Measurements from ENCODE around the gene GBP4. TPM values are rescaled to one million over a fixed set of nuclear protein-coding genes. Genes with fewer than 3 reads are reported as not detected.

Gene GBP4
- total and polyA plus RNA-seq, 2 experiments from 2014 or later: 0.03 TPM; not detected in 1

DNA sequence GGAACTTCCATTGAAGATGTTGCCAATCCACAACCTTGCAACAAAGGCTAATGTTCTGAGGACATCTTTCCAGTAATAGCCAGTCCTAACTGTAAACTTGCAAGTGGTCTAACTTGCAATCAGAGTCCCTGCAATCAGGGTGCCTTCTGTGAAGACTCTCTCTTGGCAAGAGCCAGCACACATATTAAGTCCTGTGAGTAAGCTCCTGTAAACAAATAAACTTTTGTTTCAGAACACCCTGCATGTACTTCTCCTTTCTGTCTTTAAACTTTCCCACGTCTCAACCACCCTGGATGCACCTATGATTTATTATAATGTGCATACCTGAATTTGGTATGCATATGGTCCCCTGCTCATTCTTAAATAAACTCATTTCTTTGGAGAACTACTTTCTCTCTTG lies 32.0 kb downstream of the GBP4 start:
- Histone ChIP-seq H4K20me1 (replicated peaks; ENCODE audit: insufficient read depth) (no peaks in the 10 kb centered on the region), H3F3A (replicated peaks; ENCODE audit: low read depth) (no peaks in the 10 kb centered on the region), H3K9me2 (ENCODE audit: insufficient read depth) (0 out of 2 replicates have a peak, but pooled peaks cover 4% of the 10 kb centered on the region), H3K79me2 (replicated peaks; ENCODE audit: insufficient read depth) (no peaks in the 10 kb centered on the region), H3K27ac (ENCODE audit: low read depth) (no peak overlapping the region), H3K36me3 (ENCODE audit: insufficient read depth) (no peaks in the 10 kb centered on the region), H2AFZ (no peak overlapping the region), H3K4me1 (ENCODE audit: insufficient read depth) (no peaks in the 10 kb centered on the region), H3K4me3 (no peak overlapping the region), H3K4me2 (no peak overlapping the region), H3K27me3 (ENCODE audit: insufficient read depth) (no peaks in the 10 kb centered on the region)
- DNase-seq (ENCODE audit: low spot score) (no peak), ATAC-seq (no peak)
- Mint-ChIP-seq H3K4me1 (no peaks in the 10 kb centered on the region), H3K4me3 (no peak overlapping the region), H3K9me3 (no peaks in the 10 kb centered on the region), H3K27me3 (ENCODE audit: insufficient read depth, low read depth, poor library complexity) (no peaks in the 10 kb centered on the region), H3K36me3 (ENCODE audit: low read depth) (no peaks in the 10 kb centered on the region), H3K27ac (no peak overlapping the region)
- no peak for TF ChIP-seq POLR2AphosphoS5 (IDR thresholded peaks at IDR 0.05; ENCODE audit: low read depth)
- TF ChIP-seq ETS1 (IDR thresholded peaks at IDR 0.05): no peak
- TF ChIP-seq, protein P1, sequence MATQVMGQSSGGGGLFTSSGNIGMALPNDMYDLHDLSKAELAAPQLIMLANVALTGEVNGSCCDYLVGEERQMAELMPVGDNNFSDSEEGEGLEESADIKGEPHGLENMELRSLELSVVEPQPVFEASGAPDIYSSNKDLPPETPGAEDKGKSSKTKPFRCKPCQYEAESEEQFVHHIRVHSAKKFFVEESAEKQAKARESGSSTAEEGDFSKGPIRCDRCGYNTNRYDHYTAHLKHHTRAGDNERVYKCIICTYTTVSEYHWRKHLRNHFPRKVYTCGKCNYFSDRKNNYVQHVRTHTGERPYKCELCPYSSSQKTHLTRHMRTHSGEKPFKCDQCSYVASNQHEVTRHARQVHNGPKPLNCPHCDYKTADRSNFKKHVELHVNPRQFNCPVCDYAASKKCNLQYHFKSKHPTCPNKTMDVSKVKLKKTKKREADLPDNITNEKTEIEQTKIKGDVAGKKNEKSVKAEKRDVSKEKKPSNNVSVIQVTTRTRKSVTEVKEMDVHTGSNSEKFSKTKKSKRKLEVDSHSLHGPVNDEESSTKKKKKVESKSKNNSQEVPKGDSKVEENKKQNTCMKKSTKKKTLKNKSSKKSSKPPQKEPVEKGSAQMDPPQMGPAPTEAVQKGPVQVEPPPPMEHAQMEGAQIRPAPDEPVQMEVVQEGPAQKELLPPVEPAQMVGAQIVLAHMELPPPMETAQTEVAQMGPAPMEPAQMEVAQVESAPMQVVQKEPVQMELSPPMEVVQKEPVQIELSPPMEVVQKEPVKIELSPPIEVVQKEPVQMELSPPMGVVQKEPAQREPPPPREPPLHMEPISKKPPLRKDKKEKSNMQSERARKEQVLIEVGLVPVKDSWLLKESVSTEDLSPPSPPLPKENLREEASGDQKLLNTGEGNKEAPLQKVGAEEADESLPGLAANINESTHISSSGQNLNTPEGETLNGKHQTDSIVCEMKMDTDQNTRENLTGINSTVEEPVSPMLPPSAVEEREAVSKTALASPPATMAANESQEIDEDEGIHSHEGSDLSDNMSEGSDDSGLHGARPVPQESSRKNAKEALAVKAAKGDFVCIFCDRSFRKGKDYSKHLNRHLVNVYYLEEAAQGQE (IDR thresholded peaks at IDR 0.05; ENCODE audit: unreplicated experiment): no peak
- no peak for TF ChIP-seq CREB1 (CRISPR knock-in tag; IDR thresholded peaks at IDR 0.05; ENCODE audit: low read depth)
- TF ChIP-seq NANOG (IDR thresholded peaks at IDR 0.05; ENCODE audit: borderline replicate concordance): no peak
- TF ChIP-seq, protein P2, sequence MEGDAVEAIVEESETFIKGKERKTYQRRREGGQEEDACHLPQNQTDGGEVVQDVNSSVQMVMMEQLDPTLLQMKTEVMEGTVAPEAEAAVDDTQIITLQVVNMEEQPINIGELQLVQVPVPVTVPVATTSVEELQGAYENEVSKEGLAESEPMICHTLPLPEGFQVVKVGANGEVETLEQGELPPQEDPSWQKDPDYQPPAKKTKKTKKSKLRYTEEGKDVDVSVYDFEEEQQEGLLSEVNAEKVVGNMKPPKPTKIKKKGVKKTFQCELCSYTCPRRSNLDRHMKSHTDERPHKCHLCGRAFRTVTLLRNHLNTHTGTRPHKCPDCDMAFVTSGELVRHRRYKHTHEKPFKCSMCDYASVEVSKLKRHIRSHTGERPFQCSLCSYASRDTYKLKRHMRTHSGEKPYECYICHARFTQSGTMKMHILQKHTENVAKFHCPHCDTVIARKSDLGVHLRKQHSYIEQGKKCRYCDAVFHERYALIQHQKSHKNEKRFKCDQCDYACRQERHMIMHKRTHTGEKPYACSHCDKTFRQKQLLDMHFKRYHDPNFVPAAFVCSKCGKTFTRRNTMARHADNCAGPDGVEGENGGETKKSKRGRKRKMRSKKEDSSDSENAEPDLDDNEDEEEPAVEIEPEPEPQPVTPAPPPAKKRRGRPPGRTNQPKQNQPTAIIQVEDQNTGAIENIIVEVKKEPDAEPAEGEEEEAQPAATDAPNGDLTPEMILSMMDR (conservative IDR thresholded peaks at IDR 0.05; ENCODE audit: low read depth in 2 of 2): no peak
- no peak for TF ChIP-seq STAT1 (IDR thresholded peaks at IDR 0.05; ENCODE audit: unreplicated experiment)
- TF ChIP-seq, protein P3, sequence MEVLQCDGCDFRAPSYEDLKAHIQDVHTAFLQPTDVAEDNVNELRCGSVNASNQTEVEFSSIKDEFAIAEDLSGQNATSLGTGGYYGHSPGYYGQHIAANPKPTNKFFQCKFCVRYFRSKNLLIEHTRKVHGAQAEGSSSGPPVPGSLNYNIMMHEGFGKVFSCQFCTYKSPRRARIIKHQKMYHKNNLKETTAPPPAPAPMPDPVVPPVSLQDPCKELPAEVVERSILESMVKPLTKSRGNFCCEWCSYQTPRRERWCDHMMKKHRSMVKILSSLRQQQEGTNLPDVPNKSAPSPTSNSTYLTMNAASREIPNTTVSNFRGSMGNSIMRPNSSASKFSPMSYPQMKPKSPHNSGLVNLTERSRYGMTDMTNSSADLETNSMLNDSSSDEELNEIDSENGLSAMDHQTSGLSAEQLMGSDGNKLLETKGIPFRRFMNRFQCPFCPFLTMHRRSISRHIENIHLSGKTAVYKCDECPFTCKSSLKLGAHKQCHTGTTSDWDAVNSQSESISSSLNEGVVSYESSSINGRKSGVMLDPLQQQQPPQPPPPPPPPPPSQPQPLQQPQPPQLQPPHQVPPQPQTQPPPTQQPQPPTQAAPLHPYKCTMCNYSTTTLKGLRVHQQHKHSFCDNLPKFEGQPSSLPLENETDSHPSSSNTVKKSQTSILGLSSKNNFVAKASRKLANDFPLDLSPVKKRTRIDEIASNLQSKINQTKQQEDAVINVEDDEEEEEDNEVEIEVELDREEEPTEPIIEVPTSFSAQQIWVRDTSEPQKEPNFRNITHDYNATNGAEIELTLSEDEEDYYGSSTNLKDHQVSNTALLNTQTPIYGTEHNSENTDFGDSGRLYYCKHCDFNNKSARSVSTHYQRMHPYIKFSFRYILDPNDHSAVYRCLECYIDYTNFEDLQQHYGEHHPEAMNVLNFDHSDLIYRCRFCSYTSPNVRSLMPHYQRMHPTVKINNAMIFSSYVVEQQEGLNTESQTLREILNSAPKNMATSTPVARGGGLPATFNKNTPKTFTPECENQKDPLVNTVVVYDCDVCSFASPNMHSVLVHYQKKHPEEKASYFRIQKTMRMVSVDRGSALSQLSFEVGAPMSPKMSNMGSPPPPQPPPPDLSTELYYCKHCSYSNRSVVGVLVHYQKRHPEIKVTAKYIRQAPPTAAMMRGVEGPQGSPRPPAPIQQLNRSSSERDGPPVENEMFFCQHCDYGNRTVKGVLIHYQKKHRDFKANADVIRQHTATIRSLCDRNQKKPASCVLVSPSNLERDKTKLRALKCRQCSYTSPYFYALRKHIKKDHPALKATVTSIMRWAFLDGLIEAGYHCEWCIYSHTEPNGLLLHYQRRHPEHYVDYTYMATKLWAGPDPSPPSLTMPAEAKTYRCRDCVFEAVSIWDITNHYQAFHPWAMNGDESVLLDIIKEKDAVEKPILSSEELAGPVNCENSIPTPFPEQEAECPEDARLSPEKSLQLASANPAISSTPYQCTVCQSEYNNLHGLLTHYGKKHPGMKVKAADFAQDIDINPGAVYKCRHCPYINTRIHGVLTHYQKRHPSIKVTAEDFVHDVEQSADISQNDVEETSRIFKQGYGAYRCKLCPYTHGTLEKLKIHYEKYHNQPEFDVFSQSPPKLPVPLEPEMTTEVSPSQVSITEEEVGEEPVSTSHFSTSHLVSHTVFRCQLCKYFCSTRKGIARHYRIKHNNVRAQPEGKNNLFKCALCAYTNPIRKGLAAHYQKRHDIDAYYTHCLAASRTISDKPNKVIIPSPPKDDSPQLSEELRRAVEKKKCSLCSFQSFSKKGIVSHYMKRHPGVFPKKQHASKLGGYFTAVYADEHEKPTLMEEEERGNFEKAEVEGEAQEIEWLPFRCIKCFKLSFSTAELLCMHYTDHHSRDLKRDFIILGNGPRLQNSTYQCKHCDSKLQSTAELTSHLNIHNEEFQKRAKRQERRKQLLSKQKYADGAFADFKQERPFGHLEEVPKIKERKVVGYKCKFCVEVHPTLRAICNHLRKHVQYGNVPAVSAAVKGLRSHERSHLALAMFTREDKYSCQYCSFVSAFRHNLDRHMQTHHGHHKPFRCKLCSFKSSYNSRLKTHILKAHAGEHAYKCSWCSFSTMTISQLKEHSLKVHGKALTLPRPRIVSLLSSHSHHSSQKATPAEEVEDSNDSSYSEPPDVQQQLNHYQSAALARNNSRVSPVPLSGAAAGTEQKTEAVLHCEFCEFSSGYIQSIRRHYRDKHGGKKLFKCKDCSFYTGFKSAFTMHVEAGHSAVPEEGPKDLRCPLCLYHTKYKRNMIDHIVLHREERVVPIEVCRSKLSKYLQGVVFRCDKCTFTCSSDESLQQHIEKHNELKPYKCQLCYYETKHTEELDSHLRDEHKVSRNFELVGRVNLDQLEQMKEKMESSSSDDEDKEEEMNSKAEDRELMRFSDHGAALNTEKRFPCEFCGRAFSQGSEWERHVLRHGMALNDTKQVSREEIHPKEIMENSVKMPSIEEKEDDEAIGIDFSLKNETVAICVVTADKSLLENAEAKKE (CRISPR knock-in tag; IDR thresholded peaks at IDR 0.05): no peak
- no peak for TF ChIP-seq EZH2phosphoT487 (IDR thresholded peaks at IDR 0.05; ENCODE audit: unreplicated experiment)
- no peak for TF ChIP-seq EZH2 (IDR thresholded peaks at IDR 0.05; ENCODE audit: low read depth, unreplicated experiment)
- TF ChIP-seq JUNB (IDR thresholded peaks at IDR 0.05; ENCODE audit: unreplicated experiment): no peak
- no peak for TF ChIP-seq ZNF331 (CRISPR knock-in tag; IDR thresholded peaks at IDR 0.05; ENCODE audit: low read depth)
- no peak for TF ChIP-seq ZNF114 (CRISPR knock-in tag; IDR thresholded peaks at IDR 0.05)
